Adrenal gland (tissue), 12 donors: ENCODE data around the gene EXOC5. TPM values are rescaled to one million over a fixed set of nuclear protein-coding genes. Genes with fewer than 3 reads are reported as not detected.

Experiments
- DNase-seq, 7 donors: peaks; one replicate each; pipeline ENCODE4 v3.0.0-alpha.2; 2019 to 2020
- H3K27ac ChIP-seq, 5 donors: fragments of 200-600 bp; sonication (generic) in 4 of 5; 1 replicate in 3 of 5; 2 replicates in 2 of 5; pipeline versions ENCODE4 v1.5.1 to v1.8.0; 2016 to 2020; ENCODE audit warnings: mild to moderate bottlenecking in 1 of 5
- H3K27me3 ChIP-seq: fragments of 200-600 bp; 2 replicates; pipeline ENCODE4 v1.8.0; 2021
- H3K36me3 ChIP-seq, 2 donors: fragments of 200-600 bp; replicated peaks in 1 of 2; 1 replicate in 1 of 2; 2 replicates in 1 of 2; pipeline versions ENCODE4 v1.5.1 to v1.8.0; 2018 to 2022
- H3K4me1 ChIP-seq, 2 donors: fragments of 200-600 bp; replicated peaks in 1 of 2; 1 replicate in 1 of 2; 2 replicates in 1 of 2; pipeline versions ENCODE4 v1.5.1 to v1.8.0; 2018 to 2021
- H3K4me3 ChIP-seq, 4 donors: fragments of 200-600 bp; sonication (generic) in 3 of 4; one replicate each; pipeline ENCODE4 v1.5.1; 2016 to 2018
- H3K9me3 ChIP-seq, 3 donors: fragments of 200-600 bp; sonication (generic) in 1 of 3; replicated peaks in 1 of 3; 1 replicate in 2 of 3; 2 replicates in 1 of 3; pipeline versions ENCODE4 v1.5.1 to v1.8.0; 2016 to 2021
- CTCF ChIP-seq, 6 experiments: fragments of 450-650 bp in 4 of 6; fragments of 200-600 bp in 2 of 6; sonication (generic) in 1 of 6; IDR thresholded peaks; 1 replicate in 5 of 6; 2 replicates in 1 of 6; pipeline versions ENCODE4 v1.5.1 to v1.8.0; 2016 to 2021; ENCODE audit warnings: antibody characterized with exemption in 6 of 6, mild to moderate bottlenecking in 2 of 6, moderate library complexity in 1 of 6
- POLR2A ChIP-seq, 2 donors: fragments of 450-650 bp; IDR thresholded peaks; one replicate each; pipeline ENCODE4 v1.6.1; 2017; ENCODE audit warnings: antibody characterized with exemption in 2 of 2, mild to moderate bottlenecking in 2 of 2, moderate library complexity in 1 of 2
- WGBS, 4 donors: extraction: QIAGEN DNeasy Blood & Tissue Kit in 2 of 4; methylation state at CpG; one replicate each; pipeline versions ENCODE4 v1.1.5 to v1.1.7; 2013 to 2017; 5-methylcytosine and 5-hydroxymethylcytosine counted together
- intact Hi-C, 2 donors: fragments of 100-400 bp; cut with DNase I; formaldehyde crosslinking; loops; one replicate each; pipeline versions ENCODE4 v1.14.1 to v1.15.0; 2022 to 2023
- polyA plus RNA-seq, 3 donors: library from polyadenylated mRNA; stranded (reverse); fragments of 200-250 nt in 2 of 3; fragments of 350-450 nt in 1 of 3; fragmentation: Illumina TruSeq in 1 of 3; extraction: RNeasy Lipid Tissue Mini Kit (QIAGEN cat#74804) in 1 of 3; gene quantifications; one replicate each; pipeline ENCODE4 v1.2.3, GENCODE V29; 2013 to 2014
- total RNA-seq, 9 donors: library from RNA; depleted of rRNA in 4 of 9; stranded (reverse); fragments of >200 nt in 4 of 9; fragments of 120-200 nt in 1 of 9; fragmentation: NEBNext Ultra II Directional in 1 of 9; extraction: Animal tissue kit (Norgen Biotek cat#: 25700) in 1 of 9; gene quantifications; one replicate each; pipeline versions ENCODE4 v1.1.0 to v1.2.4, GENCODE V29; 2013 to 2023
- donor health status: healthy with polysubstance abuse.
- donor health status: Bipolar disorder and iron deficiency.
- donor health status: DM: yes; HTN: yes; CAD: no.
- donor health status: DM: no; HTN: no; CAD: no.
- donor health status: DM: no; HTN: no; CAD: no.
- donor health status: DM: yes; HTN: yes; CAD: no.

Gene EXOC5
- total and polyA plus RNA-seq, 12 donors: 6.4 to 63.8 (median 48.0) TPM

DNA sequence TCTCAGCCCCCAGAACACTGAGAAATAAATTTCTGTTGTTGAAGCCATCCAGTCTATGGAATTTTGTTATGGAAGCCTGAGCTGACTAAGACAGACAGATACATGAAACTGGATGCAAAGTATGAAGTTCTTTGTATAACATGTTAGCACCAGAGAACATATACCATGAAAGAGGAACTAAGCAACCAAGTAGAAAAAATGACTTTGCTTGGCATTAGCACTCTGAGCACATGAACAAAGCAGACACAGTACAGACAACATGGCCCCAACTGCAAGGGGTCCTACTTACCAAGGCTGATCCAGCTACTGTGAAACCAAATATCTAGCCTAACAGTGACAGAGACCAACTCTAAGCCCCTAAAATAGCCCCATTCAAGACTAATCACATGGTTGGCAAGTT lies 13.8 kb downstream of the EXOC5 start:
- Histone ChIP-seq H3K36me3 (no peaks in the 10 kb centered on the region), H3K9me3 (no peaks in the 10 kb centered on the region), H3K27me3 (no peaks in the 10 kb centered on the region), H3K4me1 (no peaks in the 10 kb centered on the region), H3K4me3 (no peak overlapping the region), H3K27ac (no peak overlapping the region)
- DNase-seq: no peak
- TF ChIP-seq POLR2A (IDR thresholded peaks at IDR 0.05) (no peak), CTCF (IDR thresholded peaks at IDR 0.05) (no peak)
- intact Hi-C loops: no loop called here

- TF ChIP-seq POLR2A (IDR thresholded peaks at IDR 0.05) (no peak), CTCF (IDR thresholded peaks at IDR 0.05) (no peak)
- Histone ChIP-seq H3K4me1 (no peaks in the 10 kb centered on the region), H3K27me3 (no peaks in the 10 kb centered on the region), H3K9me3 (no peaks in the 10 kb centered on the region), H3K27ac (no peak overlapping the region), H3K4me3 (no peak overlapping the region), H3K36me3 (peaks cover 0 to 5% of the 10 kb centered on the region in 2 donors)
- no peak for DNase-seq
- 77 to 81% (median 80%) methylated on average over 2 of the region's 2 CpGs for WGBS, 4 donors
- intact Hi-C loops: no loop called here
These were observed 21.6 kb downstream of the EXOC5 start for GRCh38 chr14:57246933-57247657.

DNA sequence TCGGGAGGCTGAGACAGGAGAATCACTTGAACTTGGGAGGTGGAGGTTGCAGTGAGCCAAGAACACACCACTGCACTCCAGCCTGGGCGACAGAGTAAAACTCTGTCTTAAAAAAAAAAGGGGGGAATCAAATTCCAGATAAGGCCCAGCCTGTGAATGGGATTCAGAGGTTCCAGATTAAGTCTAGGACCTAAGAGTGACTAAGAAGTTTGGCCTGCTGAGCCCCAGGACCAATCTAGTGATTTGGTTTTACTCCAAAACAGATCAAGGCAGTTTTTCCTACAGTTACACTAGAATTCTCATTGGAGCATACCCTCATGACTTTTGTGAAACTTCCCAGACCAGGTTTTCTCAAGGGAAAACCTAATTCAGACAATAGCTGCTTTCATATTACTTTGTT lies 22.8 kb downstream of the EXOC5 start:
- no peak overlapping the region for H3K4me3 ChIP-seq
- no peaks in the 10 kb centered on the region for H3K4me1 ChIP-seq
- intact Hi-C loops: no loop called here
- no peak for DNase-seq
- TF ChIP-seq CTCF (IDR thresholded peaks at IDR 0.05) (no peak), POLR2A (IDR thresholded peaks at IDR 0.05) (no peak)
- WGBS, 4 donors: 90 to 97% (median 93%) methylated on average over 2 of the region's 2 CpGs
- no peaks in the 10 kb centered on the region for H3K9me3 ChIP-seq
- H3K36me3 ChIP-seq: peaks cover 0 to 5% of the 10 kb centered on the region in 2 donors
- H3K27ac ChIP-seq: no peak overlapping the region
- H3K27me3 ChIP-seq: no peaks in the 10 kb centered on the region

DNA sequence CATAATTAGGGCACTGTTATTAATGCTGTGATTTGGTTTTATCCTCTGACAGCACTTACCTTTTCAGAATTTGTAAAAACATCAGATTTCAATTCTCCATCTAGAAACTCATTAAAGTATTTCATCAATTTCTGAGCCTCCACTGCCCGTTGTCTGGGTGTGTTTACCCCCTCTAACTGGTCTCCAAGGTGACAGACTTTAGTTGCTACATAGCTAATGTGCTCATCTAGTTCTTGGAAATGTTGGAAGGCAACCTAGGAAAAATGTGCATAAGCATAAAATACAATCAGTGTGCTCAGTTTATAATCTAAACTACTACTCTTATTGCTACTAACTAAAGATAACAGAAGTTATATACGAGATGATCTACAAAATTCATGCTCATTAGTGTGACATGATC lies 24.6 kb downstream of the EXOC5 start:
- H3K27ac ChIP-seq: no peak overlapping the region
- intact Hi-C loops: no loop called here
- H3K36me3 ChIP-seq: peaks cover 0 to 5% of the 10 kb centered on the region in 2 donors
- H3K27me3 ChIP-seq: no peaks in the 10 kb centered on the region
- H3K4me3 ChIP-seq: no peak overlapping the region
- WGBS, 4 donors: 73 to 81% (median 76%) methylated on average over 2 of the region's 2 CpGs
- DNase-seq: no peak
- no peaks in the 10 kb centered on the region for H3K9me3 ChIP-seq
- no peak for TF ChIP-seq POLR2A (IDR thresholded peaks at IDR 0.05)
- no peak for TF ChIP-seq CTCF (IDR thresholded peaks at IDR 0.05)
- no peaks in the 10 kb centered on the region for H3K4me1 ChIP-seq
